ENCODE data around the gene PCSK6.

DNA sequence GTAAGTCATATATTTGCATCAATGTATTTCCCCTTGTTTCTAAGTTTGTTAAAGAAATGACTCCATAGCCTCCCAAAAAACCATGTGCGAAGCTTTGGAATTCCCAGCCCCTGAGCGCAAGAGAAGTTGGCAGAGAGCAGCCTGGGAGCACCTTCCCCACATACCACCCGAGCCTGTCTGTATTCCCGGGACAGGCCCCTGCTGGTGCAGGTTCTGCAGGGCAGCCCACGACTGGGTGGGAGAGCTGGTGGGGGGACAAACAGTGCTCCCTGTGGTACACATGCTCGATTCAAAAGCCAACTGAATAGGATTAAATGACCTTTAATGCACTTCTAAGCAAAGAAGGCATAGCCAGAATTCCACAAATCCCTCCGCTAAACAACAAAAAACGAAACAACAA, 119.8 kb downstream of the PCSK6 start:
- TF ChIP-seq EZH2 (IDR thresholded peaks at IDR 0.05; ENCODE audit: borderline replicate concordance, insufficient read depth, low read length, poor library complexity, severe bottlenecking), result no peak
- TF ChIP-seq CTCF (IDR thresholded peaks at IDR 0.05; ENCODE audit: poor library complexity, severe bottlenecking), result no peak
- TF ChIP-seq POLR2AphosphoS5 (IDR thresholded peaks at IDR 0.05), result no peak
- no peak for TF ChIP-seq TAF1 (IDR thresholded peaks at IDR 0.05; ENCODE audit: low read depth)
- no peak for TF ChIP-seq RAD21 (conservative IDR thresholded peaks at IDR 0.05)
- no peak for TF ChIP-seq MXI1 (conservative IDR thresholded peaks at IDR 0.05; ENCODE audit: poor library complexity, severe bottlenecking)
- TF ChIP-seq, protein P1, sequence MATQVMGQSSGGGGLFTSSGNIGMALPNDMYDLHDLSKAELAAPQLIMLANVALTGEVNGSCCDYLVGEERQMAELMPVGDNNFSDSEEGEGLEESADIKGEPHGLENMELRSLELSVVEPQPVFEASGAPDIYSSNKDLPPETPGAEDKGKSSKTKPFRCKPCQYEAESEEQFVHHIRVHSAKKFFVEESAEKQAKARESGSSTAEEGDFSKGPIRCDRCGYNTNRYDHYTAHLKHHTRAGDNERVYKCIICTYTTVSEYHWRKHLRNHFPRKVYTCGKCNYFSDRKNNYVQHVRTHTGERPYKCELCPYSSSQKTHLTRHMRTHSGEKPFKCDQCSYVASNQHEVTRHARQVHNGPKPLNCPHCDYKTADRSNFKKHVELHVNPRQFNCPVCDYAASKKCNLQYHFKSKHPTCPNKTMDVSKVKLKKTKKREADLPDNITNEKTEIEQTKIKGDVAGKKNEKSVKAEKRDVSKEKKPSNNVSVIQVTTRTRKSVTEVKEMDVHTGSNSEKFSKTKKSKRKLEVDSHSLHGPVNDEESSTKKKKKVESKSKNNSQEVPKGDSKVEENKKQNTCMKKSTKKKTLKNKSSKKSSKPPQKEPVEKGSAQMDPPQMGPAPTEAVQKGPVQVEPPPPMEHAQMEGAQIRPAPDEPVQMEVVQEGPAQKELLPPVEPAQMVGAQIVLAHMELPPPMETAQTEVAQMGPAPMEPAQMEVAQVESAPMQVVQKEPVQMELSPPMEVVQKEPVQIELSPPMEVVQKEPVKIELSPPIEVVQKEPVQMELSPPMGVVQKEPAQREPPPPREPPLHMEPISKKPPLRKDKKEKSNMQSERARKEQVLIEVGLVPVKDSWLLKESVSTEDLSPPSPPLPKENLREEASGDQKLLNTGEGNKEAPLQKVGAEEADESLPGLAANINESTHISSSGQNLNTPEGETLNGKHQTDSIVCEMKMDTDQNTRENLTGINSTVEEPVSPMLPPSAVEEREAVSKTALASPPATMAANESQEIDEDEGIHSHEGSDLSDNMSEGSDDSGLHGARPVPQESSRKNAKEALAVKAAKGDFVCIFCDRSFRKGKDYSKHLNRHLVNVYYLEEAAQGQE (IDR thresholded peaks at IDR 0.05; ENCODE audit: borderline replicate concordance), result no peak

All from neural cell (in vitro differentiated cells).